HK-2 (cell line): Measurements from ENCODE around the gene NLRP13.
"Not testable (repeated sequence)": the region's sequence is repeated elsewhere in the genome, so short reads cannot be mapped to it uniquely, and the experiment has no call there.

Experiments
- DNase-seq: peaks from one replicate; pipeline ENCODE4 v3.0.0-alpha.2; 2018; ENCODE audit not compliant: unreplicated experiment

The NLRP13 gene, protein sequence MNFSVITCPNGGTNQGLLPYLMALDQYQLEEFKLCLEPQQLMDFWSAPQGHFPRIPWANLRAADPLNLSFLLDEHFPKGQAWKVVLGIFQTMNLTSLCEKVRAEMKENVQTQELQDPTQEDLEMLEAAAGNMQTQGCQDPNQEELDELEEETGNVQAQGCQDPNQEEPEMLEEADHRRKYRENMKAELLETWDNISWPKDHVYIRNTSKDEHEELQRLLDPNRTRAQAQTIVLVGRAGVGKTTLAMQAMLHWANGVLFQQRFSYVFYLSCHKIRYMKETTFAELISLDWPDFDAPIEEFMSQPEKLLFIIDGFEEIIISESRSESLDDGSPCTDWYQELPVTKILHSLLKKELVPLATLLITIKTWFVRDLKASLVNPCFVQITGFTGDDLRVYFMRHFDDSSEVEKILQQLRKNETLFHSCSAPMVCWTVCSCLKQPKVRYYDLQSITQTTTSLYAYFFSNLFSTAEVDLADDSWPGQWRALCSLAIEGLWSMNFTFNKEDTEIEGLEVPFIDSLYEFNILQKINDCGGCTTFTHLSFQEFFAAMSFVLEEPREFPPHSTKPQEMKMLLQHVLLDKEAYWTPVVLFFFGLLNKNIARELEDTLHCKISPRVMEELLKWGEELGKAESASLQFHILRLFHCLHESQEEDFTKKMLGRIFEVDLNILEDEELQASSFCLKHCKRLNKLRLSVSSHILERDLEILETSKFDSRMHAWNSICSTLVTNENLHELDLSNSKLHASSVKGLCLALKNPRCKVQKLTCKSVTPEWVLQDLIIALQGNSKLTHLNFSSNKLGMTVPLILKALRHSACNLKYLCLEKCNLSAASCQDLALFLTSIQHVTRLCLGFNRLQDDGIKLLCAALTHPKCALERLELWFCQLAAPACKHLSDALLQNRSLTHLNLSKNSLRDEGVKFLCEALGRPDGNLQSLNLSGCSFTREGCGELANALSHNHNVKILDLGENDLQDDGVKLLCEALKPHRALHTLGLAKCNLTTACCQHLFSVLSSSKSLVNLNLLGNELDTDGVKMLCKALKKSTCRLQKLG

DNA sequence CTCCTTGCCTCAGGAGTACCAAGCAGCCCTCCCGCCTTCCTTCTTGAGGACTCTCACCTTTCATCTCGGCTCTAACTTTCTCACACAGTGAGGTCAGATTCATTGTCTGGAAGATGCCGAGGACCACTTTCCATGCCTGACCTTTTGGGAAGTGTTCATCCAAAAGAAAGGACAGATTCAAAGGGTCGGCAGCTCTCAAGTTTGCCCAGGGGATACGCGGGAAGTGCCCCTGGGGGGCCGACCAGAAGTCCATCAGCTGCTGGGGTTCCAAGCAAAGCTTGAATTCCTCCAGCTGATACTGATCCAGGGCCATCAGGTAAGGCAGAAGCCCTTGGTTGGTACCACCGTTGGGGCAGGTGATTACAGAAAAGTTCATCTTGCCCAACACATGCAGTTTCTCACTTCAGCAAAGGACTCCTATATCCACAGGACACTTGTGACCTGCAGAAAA, at the start of gene NLRP13:
Gene NLRP13 (minus strand): TSS at position 401 of the 451 bp plus-strand sequence. CDS start 25 bp downstream, at position 376.
- no peak for DNase-seq

DNA sequence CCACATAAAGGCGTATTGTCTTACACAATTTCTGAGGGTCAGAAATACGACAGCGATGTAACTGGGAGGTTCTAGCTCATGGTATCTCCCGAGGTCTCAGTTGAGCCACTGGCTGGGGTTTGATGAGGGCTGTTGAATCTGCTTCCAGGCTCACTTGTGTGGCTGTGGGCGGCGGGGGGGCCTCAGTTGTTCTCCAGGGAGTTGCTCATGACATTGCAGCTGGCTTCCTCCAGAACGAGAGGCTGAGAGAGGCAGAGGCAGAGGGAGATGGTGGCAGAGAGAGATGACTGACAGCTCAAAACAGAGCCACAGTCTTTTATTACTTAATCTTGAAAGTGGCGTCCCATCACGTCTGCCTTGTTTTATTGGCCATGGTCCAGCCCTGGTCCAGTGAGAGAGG, 48.3 kb upstream of the NLRP13 start:
- no peak for DNase-seq

DNA sequence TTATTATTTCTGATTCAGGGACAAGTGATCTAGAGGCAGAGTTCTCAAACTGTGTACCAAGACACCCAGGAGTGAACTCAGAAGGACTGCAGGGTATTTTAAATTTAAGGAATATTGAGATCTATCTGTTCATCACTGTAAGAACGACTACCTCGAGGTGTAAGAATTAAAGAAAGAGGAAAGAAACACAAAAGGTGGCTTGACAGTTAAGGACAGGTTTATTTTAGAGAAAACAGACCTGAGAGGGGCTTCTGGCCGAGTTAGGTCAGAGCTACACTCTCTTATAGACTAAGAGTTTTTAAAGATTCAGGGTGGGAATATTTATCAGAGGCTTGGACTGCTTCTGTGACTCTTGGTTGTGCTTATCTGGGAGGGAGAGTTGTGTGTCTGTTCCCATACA, 41.8 kb upstream of the NLRP13 start:
- DNase-seq: no peak

DNA sequence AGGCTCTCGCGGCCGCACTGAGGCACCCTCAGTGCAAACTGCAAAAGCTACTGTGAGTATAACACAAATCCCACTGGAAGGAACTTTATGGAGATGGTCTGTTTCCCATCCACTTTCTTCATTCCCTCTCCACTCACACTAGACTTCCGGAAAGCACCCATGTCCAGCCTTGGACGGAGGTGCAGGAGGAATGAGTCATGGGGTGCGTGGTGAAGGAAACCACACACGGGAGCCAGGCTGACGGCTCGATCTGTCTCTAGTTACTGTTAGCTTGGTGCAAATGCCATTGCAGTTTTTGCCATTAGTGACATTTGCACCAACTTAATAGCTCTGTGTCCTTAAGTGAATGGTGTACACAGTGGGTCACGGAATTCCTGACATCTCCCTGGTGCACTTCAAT, 30.1 kb upstream of the NLRP13 start:
- DNase-seq: peak; percentile 73

DNA sequence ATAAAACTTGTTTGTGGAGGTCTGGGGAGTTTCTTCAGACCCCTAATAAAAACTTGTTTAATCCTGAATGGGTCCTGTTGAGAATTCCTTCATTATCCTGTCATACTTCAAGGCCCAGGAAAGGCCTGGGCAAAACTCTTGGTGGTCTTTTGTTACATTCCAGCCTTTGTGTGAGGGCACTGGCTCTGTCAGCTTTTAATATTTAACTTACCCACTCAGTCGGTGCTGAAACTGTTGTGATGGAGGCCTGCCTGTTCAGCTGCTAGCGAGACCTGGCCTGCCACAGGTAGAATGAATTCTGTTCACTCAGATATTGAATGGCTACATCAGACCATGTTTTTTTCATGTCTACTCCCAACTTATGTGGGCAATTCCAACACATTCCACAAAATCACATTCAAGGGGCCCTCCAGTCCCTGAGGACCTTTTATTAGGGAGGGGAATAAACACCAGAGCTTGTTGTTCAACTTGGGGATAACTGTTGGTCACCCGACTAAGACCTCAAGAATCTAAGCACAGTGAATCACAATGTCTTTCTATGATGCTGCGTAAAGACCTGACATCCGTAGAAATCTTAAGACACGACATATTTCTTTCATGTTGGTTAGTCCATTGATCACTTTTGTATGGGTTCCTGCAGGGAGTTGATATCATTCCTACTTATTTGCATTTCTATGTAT, 28.0 kb upstream of the NLRP13 start:
- DNase-seq: peak; percentile 47

DNA sequence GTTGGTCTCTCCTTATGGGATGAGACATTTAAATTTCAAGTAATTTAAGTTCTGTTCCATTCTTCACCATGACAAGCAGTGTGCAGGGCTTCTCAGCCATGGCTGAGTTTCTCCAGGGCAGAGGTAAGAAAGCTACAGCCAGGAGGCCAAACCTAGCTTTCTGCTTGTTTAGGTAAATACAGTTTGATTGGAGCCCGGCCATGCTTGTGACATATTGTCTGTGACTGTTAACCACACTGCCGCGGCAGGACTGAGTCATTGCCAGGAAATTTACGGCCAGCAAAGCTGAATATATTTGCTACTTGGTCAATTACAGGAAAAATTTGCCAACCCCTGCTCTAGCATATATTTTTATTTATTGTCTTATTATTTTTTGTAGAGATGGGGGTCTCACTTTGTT, 26.2 kb upstream of the NLRP13 start:
- peak; percentile 73 for DNase-seq

DNA sequence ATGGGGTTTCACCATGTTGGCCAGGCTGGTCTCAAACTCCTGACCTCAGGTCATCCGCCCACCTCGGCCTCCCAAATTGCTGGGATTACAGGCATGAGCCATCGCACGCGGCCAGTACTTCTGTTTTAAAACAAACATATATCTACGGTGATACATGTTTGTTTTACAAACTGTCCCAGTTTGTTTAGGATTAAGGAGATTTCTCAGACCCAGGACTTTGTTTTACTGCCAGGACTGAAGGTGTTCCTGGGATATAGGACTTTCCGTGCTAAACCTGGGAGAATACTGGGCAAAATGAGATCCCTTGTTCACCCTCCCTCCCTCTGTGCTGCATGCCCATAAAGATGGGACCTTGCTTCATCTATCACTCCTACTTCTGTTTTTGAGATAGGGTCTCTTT, 24.3 kb upstream of the NLRP13 start:
- DNase-seq: no peak

DNA sequence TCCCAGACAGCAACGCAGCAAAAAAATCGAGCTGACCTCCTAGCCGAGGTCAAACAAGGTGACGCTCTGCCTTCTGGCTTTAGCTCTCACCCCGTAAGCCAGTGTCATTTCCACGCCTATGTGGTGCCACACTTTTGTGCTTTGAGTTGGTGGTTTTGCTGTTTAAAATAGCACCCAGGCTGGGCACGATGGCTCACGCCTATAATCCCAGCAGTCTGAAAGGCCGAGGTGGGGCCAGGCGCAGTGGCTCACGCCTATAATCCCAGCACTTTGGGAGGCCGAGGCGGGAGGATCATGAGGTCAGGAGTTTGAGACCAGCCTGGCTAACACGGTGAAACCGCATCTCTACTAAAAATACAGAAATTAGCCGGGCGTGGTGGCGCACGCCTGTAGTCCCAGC, 18.4 kb upstream of the NLRP13 start:
- DNase-seq: not testable (repeated sequence)

DNA sequence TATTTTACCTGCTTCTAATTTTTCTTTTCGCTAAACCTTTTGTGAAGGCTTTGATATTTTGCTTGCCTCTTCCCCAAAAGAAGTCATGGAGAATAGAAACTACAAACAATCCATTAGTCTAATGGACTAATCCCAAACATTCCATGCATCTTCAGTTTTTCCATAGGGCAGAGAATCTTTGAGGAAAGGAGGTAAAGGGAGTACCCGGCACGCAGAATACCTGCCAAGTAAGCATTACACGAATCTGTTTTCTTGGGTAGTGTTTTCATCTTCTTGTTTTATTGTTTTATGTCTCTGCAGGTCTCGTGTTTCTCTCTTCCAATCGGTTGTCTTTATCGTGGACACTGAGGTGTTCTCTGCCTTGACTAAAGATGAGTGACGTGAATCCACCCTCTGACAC, 15.4 kb upstream of the NLRP13 start, which contains the start of gene NLRP8:
Gene NLRP8 (plus strand): TSS at position 301 of the 400 bp plus-strand sequence.
- no peak for DNase-seq

DNA sequence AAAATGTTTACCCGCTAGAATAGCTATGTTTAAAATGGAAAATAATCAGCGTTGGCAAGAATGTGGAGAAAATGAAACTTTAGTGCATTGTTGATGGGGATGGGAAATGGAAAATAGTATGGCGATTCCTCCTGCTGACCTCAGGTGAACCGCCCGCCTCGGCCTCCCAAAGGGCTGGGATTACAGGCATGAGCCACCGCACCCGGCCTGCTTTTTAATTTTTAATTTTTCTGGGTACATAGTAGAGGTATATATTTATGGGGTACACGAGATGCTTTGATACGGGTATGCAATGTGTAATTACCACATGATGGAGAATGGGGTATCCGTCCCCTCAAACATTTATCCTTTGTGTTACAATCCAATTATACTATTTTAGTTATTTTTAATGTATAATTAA, 8.2 kb upstream of the NLRP13 start:
- DNase-seq: no peak

DNA sequence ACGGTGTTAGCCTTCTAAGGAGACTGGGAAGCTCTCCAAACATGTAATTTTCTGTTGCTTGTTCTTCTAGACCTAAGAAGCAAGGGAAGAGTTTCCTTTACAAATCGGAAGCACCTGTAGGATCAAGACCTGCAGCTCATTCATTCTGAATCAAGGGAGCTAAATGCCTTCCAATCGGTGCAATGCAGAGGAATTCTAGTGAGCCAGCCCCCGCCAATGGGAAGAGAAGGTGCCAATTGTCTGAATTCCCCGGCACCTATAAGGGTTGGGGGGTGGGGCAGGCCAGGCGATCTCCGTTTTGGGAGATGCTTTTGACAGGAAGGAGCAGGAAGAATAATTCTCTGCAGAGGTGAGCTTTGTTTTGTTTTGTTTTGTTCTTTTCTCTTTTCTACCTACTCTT, 7.1 kb upstream of the NLRP13 start:
- no peak for DNase-seq

DNA sequence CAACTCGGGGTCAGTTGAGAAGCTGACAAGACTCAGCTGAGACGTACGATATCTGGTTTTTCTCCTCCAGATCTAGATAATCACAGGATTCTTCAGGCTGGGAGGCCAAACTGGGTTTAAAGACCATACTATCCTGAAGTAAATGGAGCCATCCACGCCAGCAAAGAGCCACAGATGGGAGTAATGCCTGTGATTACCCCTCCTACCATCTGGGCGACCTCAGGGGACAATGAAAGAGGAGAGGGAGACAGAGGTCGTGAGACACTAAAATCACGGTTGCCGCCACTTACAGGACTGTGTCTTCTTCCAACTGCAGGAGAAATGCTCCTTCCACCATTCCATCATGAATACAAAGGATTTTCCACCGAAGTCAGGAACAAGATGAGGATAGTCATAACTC, 3.1 kb upstream of the NLRP13 start:
- no peak for DNase-seq

DNA sequence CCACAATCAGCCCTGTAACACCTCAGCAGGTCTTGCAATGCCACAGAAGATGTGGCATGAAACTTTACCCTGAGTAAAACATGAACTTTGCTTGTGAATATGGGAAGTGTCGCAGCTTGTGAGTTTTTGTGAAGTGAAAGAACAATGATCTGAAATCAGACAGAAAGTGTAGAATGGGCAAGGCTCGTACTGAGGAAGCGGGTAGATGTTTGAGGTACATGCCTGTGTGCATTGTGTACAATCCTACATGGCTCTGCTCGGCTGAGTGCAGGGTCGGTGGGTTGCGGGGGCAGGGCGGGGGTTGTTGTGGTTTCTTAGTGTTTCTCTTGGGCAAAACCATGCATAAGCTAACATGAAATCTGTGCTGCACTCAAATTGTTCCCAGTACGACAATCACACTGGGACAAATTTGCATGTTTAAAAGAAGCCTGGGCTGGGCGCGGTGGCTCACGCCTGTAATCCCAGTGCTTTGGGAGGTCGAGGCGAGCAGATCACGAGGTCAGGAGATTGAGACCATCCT, 1.1 kb downstream of the NLRP13 start:
- DNase-seq: no peak

DNA sequence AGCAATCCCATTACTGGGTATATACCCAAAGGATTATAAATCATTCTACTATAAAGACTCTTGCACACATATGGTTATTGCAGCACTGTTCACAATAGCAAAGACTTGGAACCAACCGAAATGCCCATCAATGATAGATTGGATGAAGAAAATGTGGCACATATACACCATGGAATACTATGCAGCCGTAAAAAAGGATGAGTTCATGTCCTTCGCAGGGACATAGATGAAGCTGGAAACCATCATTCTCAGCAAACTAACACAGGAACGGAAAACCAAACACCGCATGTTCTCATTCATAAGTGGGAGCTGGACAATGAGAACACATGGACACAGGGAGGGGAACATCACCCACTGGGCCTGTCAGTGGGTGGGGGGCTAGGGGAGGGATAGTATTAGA, 2.9 kb downstream of the NLRP13 start:
- not testable (repeated sequence) for DNase-seq

DNA sequence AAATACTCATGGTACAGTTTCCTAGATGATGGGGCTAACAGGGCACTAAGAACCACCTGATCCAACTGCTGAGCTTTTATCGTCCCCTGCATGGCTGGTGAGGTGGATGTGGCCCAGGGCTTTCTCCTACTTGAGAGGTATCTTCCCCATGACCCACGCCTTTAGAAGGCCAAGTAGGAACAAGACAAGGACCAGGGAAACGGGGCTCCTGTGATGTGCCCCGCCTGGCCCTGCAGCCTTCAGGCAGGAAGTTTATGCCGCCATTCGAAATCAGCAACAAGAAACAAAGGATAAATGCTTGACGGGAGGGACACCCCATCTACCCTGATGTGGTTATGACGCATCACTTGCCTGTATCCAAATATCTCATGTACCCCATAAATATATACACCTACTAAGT, 4.1 kb downstream of the NLRP13 start:
- DNase-seq: no peak

DNA sequence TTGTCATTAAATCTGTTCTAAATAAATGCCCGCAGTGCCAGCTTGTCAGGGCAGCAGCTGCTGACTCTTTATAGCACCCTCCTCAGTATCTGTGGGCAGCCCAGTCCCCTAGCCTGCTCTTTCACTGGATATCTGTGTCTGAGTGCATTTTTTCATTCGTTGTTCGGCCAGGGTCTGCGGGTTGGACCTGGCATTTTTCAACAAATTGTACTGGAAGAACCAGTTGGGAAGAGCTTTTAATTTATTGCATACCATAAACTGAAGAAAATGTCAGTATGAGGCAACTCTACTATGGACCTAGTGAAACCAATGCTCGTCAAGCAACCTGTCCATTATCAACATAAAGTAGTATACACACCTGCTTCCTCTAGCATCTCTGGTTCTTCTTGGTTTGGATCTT, 8.6 kb downstream of the NLRP13 start:
- no peak for DNase-seq

DNA sequence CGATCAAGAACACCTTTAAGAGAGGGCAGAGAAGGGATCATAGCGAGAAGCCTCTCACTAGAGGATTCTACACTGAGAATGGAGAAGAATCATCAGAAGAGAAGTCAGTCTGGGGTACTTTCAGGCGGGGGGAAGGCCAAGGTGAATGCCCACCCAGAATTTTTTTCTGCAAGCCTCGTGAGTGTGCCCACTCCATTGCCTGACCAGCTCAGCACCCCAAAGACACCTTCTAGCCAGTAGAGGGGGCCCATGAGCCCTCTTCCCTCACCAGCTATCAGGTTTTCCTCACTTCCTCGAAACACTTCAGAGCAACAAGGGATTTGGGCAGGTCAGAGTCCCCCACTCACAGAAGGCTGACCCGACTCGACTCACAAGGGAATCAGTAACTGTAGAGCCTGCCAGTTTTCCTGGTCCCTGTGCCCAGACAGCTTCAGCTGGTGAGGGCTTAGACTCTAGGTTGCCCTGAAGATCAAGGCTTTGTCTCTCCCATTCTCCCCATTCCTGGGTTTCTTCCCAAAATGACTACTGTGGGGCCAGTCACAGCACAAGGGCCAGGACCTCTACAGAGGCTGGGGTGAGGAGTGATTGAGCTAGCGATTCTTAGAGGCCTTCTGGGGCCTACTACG, 18.4 kb downstream of the NLRP13 start:
- peak; percentile 48 for DNase-seq

DNA sequence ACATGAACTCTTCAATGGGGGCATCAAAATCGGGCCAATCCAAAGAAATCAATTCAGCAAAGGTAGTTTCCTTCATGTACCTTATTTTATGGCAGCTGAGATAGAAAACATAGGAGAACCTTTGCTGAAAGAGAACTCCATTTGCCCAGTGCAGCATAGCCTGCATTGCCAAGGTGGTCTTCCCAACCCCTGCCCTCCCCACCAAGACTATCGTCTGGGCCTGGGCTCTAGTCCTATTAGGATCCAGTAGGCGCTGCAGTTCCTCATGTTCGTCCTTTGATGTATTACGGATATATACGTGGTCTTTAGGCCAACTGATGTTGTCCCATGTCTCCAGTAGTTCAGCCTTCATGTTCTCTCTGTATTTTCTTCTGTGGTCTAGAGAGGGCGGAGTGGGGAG, 19.2 kb downstream of the NLRP13 start:
- DNase-seq: no peak

DNA sequence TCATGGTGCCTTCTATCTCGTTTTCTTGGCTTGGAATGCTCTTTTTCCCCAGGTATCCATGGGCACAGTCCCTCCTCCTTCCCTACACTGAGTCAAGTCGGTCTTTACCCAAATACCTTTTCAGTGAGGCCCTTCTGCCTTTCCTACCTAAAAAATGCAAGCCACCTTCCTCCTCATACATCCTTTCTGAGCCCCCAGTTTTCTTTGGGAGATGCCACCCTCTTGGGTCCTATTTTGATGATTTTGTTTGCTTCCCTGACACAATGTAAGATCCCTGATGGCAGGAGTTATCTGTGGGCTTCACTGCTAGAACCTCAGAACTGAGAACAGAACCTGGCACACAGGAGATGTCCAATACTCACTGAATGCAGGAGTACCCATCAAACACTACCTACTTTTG, 22.3 kb downstream of the NLRP13 start:
- no peak for DNase-seq

DNA sequence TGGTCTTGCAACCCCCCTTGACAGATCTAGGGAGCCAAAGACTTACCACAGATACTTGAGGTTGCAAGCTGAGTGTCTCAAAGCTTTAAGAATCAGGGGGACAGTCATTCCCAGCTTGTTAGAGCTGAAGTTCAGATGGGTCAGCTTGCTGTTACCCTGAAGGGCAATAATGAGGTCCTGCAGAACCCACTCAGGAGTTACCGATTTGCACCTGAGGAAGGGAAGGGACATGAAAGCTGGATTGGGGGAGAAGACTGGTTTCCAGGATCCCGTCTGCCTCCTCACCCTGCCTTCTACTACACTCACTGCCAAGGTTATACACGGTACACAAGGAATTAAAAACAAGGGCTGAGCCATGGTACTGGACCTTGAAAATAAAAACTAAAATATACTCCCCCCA, 24.4 kb downstream of the NLRP13 start:
- DNase-seq: no peak

DNA sequence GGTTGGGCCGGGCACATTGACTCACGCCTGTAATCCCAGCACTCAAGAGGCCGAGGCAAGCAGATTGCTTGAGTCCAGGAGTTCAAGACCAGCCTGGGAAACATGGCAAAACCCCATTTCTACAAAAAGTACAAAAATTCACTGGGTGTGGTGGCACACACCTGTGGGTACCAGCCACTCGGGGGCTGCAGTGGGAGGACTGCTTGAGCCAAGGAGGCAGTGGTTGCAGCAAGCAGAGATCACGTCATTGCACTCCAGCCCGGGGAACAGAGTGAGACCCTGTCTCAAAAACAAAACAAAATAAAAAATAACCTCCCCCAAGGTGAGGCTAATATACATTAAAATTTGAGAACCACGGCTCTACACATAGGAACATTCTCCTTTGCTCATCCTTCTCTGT, 24.9 kb downstream of the NLRP13 start:
- DNase-seq: no peak
